IPS-NIHi11 (cell line): Measurements from ENCODE around the gene BCL3.
"Not testable (repeated sequence)": the region's sequence is repeated elsewhere in the genome, so short reads cannot be mapped to it uniquely, and the experiment has no call there.

Source experiments
- DNase-seq: peaks from one replicate; pipeline ENCODE4 v3.0.0; 2012; ENCODE audit warnings: mixed read lengths, low spot score

The BCL3 gene

GRCh38 chr19:44721369-44721768 is 27.1 kb upstream of the BCL3 start:
- DNase-seq: not testable (repeated sequence)

DNA sequence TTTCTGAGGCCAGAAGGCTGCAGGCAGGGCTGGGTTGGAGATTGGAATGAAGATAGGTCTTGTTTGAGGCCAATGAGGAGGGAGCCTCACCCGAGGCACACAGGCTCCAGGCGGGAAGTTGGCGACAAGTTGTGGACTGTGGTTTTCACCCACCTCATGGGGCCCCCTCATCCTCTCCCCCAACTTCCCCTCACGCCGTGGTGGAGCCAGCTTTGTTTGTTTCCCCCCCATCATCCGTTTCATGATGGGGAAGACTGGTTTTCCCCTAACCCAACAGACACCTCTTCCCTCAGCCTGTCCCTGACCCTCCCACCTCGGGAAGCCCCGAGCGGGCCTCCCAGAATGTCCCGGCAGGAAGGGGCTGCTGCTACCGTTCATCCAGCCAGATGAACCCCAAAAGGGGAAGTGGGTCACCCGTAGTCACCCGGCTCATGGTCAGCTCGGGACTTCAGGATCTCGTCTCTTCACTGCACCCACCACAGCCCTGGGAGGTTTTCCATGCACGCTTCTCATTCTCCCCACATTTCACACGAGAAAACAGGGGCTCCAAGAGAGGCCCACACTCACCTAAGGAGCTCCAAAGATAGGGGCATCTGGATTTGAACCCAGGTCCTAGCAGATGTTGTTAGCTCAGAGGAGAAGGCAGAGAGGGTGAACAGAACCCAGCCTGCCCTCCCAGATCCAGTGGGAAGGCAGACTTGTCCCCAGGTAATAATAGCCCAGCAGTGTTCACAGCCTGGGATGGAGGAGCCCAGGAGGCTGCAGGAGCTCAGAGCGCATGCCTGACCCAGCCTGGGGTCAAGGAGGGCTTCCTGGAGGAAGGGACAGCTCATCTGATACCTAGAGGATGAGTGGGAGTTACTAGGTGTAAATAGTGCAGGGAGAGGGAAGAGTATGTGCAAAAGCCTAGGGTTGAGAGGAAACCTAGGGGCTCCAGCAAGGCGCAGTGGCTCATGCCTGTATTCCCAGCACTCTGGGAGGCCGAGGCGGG is 26.1 kb upstream of the BCL3 start:
- no peak for DNase-seq

- DNase-seq: no peak
These were observed 25.1 kb upstream of the BCL3 start for GRCh38 chr19:44723299-44723951.

- peak; percentile 88 for DNase-seq
These were observed 24.6 kb upstream of the BCL3 start for GRCh38 chr19:44723952-44724319.

DNA sequence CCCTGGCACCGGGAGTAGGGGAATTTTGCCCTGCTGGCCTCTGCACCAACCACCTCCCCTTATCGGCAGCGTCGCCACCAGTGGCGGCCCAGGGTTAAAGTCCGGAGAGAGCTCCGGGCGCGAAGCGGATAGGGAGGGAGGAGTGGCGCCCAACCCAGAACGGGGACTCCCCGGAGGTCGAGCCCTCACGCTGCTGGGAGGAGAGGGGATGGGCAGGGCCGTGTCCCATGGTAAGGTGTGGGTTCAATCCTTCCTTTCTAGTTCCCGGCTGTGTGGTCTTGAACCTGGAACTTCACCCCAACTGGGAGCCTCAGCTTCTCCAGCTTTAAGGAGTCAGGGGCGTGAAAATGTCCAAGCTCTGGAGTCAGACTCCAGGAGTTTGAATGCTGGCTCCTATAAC is 23.3 kb upstream of the BCL3 start:
- DNase-seq: no peak

DNA sequence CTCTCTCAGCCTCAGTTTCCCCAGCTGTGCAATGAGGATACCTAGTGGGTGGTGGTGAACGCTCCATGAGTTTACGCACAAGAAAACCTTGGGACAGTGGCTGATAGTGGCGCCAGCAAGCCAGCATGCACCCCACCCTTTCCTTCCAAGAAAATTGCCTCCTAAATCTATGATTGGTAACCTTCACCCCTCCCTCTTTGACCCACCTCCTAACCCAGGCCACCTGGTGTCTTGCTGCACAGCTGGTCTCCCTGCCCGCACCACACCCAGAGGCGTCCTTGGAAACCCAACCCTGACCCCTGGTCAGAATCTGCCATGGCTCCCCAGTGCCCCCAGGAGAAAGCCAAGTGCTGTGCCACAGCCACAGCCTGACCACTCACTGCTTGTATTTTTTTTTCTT is 22.8 kb upstream of the BCL3 start:
- DNase-seq: no peak

- DNase-seq: no peak
These were observed 22.0 kb upstream of the BCL3 start for GRCh38 chr19:44726465-44726864.

GRCh38 chr19:44728178-44728577 is 20.3 kb upstream of the BCL3 start:
- no peak for DNase-seq

- no peak for DNase-seq
These were observed 18.9 kb upstream of the BCL3 start for GRCh38 chr19:44729516-44730033.

GRCh38 chr19:44731081-44731480 is 17.4 kb upstream of the BCL3 start:
- no peak for DNase-seq

DNA sequence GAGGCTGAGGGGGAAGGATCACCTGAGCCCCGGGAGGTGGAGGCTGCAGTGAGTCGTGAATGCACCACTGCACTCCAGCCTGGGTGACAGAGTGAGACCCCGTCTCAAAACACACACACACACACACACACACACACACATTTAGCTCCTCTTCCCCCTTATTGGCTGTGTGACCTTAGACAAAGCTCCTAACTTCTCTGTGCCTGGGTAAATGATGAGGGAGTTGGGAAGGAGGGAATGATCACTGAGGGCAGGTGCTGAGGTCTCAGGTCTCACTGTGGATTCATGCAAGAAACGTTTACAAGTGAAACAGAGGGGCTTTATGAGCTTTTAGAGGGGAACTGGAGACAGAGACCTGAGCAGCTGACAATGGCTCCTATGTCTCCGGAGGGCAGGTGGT is 16.9 kb upstream of the BCL3 start:
- DNase-seq: no peak

DNA sequence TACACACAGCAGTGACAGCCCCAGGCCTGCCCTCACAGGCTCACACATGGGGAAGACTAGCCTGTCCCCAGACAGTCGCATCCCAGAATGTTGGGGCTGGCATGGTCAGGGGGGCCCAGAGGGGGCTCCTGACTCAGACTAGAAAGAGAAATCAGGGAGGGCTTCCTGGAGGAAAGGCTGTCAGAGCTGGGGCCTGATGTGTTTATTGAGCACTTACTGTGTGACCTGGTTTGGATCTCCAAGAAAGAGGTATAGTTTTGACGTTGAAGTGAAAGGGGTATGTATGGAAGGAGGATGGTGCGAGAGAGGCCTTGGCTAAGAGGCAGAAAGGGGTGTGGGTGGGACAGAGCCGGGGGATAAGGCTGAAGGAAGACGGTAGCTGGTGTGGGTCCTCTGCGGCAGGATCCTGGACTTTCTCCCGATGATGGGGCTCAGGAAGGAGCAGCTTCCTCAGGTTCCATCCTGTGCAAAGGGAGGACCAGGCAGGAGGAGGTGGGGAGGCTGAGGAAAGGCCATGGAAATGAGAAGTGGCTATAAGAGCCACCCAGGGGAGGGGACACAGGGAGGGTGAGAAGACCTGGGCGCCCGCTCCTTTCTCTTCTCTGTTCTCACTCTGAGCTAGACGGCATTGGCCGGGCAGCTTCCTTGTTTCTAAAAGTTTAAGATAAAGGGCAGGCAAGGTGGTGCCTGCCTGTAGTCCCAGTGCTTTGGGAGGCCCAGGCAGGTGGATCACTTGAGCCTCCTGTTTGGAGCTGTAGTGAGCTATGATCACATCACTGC is 16.1 kb upstream of the BCL3 start:
- DNase-seq: no peak

GRCh38 chr19:44734357-44734756 is 14.2 kb upstream of the BCL3 start:
- no peak for DNase-seq

DNA sequence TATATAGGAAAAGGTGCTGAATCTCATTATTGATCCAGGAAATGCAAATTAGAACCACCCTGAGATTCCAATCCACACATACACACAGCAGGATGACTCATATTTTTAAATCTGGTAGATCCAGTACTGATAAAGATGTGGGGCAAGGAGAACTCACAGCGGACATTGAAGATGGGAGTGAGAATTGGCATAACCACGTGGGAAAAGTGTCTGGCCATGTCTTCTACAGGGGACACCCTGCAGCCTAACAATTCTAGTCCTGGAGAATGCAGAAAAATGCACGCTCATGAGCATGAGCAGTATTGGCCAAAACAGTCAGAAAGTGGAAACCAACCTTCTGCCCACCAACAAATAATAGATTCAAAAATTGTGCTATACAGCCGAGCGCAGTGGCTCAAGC is 13.5 kb upstream of the BCL3 start:
- no peak for DNase-seq

DNA sequence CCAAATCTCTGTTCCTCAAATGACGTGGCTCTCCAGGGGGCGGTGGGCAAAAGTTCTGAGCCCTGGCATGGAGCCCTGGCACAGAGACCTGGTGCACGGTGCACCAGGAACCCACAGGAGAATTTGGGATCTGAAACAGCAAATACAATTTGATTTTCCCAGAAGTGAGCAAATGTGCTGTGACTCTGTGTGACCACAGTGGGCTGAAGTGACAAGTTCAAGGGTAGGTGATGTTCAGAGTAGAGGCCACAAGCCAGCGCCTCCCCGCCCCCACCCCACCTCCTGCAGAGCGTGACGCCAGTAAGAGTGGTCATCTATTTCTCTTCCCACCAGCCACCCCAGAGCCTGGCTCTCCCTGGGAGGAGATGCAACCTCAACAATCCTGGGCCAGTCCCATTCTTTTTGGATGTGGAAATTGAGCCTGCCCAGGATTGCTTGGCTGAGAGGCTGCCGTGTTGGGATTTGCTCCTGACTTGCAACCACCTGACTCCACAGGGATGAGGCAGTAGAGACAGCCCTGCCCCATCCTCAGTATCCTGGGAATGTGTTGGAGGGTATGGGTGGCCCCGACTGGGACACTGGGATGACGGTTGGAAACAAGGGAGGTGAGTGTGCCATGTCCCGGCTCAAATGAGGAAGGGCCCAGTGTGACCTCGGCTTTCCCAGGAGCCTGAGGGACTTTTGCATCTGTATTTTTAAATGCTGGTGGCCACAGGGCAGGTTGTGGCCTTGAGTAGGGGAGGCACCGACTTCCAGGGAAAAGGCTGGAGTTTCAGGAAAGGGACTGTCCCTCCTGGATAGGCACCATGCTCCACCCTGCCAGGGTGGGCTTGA is 11.1 kb upstream of the BCL3 start:
- DNase-seq: no peak

GRCh38 chr19:44738136-44738535 is 10.4 kb upstream of the BCL3 start:
- no peak for DNase-seq

- no peak for DNase-seq
These were observed 9.6 kb upstream of the BCL3 start for GRCh38 chr19:44738603-44739558.

- DNase-seq: no peak
These were observed 8.1 kb upstream of the BCL3 start for GRCh38 chr19:44740351-44740824.

DNA sequence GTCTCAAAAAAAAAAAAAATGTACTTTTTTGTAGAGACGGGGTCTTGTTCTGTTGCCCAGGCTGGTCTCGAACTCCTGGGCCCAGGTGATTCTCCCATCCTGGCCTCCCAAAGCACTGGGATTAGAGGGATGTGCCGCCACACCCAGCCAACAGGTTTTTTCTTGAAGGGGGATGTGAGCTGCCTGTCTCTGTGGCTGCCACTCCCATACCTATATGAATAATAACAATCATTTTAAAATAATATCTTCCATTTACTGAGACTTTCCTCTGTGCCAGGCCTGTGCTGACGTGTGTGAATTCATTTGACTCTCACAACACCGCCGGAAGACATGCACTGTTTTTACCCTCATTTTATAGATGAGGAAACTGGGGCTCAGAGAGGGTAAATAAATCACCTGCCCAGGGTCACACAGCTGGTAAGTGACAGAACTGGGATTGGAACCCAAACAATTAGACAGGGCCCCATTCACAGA is 7.2 kb upstream of the BCL3 start:
- DNase-seq: no peak

DNA sequence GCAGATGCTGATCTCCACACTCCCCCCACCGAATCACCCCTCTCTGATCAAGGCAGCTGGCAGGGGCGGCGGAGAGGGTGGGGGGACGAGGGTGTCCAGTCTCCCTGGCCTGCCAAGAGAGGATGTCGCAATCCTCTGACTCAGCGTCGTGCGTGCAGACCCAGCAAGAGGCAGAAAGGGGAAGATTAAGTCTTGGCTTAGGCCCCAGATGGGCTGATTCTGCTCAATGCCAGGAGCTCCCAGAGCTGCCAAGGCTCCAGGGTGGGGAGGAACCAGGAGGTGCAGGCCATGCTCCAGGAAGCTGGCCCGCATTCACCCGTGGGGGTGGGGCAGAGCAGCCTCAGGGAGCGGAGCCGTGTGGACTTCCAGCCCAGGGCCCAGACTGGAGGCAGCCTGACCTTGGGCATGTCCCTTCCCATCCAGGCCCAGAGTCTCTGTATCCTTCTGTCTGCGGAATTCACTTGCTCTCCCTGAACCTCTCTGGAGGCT is 6.6 kb upstream of the BCL3 start:
- peak; percentile 69 for DNase-seq
